ENCODE measurements around the gene CLEC2D.

GRCh38 chr12:9699269-9699897 is 29.9 kb downstream of the CLEC2D start:
- TF ChIP-seq POLR2AphosphoS5 (IDR thresholded peaks at IDR 0.05) (no peak), CTCF (IDR thresholded peaks at IDR 0.05) (no peak), EP300 (IDR thresholded peaks at IDR 0.05) (no peak), POLR2A (IDR thresholded peaks at IDR 0.05) (no peak)
